ENCODE measurements around the gene TP53TG5. TPM values are rescaled to one million over a fixed set of nuclear protein-coding genes. Genes with fewer than 3 reads are reported as not detected.

The TP53TG5 gene
- total and polyA plus RNA-seq, 2 of the 8 experiments (the other 6 are each of a cell fraction or from before 2014, with no cell fraction given), result not detected

GRCh38 chr20:45367126-45367525, 11.0 kb downstream of the TP53TG5 start:
- H3K79me2 ChIP-seq (ENCODE audit: control insufficient read depth in 1 of 2, insufficient read depth in 2 of 2, low read length in 2 of 2), result peaks cover 0 to 13% of the 10 kb centered on the region in 2 experiments; a peak in 2 of 4 replicates
- H3K56ac ChIP-seq (replicated peaks; ENCODE audit: insufficient read length, low read depth, low read length), result no peak overlapping the region
- peaks cover 7% of the 10 kb centered on the region for H3K23me2 ChIP-seq (ENCODE audit: low read depth, low read length)
- H3K9me3 ChIP-seq (ENCODE audit: insufficient read depth in 2 of 2, low read depth in 1 of 2, low read length in 1 of 2), result no peaks in the 10 kb centered on the region
- no peak overlapping the region for H2BK5ac ChIP-seq (ENCODE audit: low read depth, low read length)
- H3K9ac ChIP-seq (replicated peaks in 1 of 4; ENCODE audit: extremely low read depth in 1 of 4, low read depth in 3 of 4, low read length in 3 of 4), result no peak overlapping the region
- no peak overlapping the region for H2AK5ac ChIP-seq (ENCODE audit: low read depth, low read length)
- H3K4ac ChIP-seq (replicated peaks; ENCODE audit: insufficient read length, low read depth, low read length), result no peak overlapping the region
- no peak overlapping the region for H3K23ac ChIP-seq (ENCODE audit: insufficient read length)
- H2BK120ac ChIP-seq (replicated peaks; ENCODE audit: low read depth, low read length), result no peak overlapping the region
- FAIRE-seq (no peak), DNase-seq (ENCODE audit: low read depth in 1 of 2, low spot score in 2 of 2) (no peak)
- no peak overlapping the region for H2AFZ ChIP-seq (ENCODE audit: low read length)
- H2BK20ac ChIP-seq (ENCODE audit: low read length), result no peak overlapping the region
- peaks cover 6% of the 10 kb centered on the region; the same call in 1 of the 2 replicates for H3K79me1 ChIP-seq (ENCODE audit: low read depth, low read length)
- ChIA-PET POLR2A (ENCODE audit: partially characterized antibody) (interaction anchor here (1.3 to 1.4 kb wide), 2 partner anchors 9 to 49 kb away, joined by 3 read pairs; partner anchors contain the start of gene PIGT), CTCF (ENCODE audit: partially characterized antibody) (interaction anchor here (0.8 to 11.9 kb wide), 8 partner anchors 10 to 83 kb away, joined by 3 to 186 read pairs (median 4); no protein-coding TSS in a partner anchor)
- H3K14ac ChIP-seq (ENCODE audit: insufficient read length), result no peak overlapping the region
- no peak overlapping the region for H3K18ac ChIP-seq (ENCODE audit: extremely low read depth, low read length)
- no peak overlapping the region for H4K8ac ChIP-seq (ENCODE audit: extremely low read depth, insufficient read depth, low read length)
- no peak overlapping the region for H3K4me2 ChIP-seq (ENCODE audit: insufficient read depth in 1 of 2, low read depth in 2 of 2, low read length in 2 of 2)
- no peak overlapping the region for H3K4me3 ChIP-seq (ENCODE audit: extremely low read depth in 1 of 4, insufficient read depth in 2 of 4, low read depth in 3 of 4, low read length in 4 of 4)
- no peak overlapping the region for H3K27ac ChIP-seq (ENCODE audit: low read depth, low read length)
- peaks cover 1 to 7% (median 5%) of the 10 kb centered on the region in 4 experiments; a peak in 6 of 7 replicates for H3K4me1 ChIP-seq (replicated peaks in 1 of 4; ENCODE audit: control insufficient read depth in 3 of 4, insufficient read depth in 4 of 4, low read length in 3 of 4)
- no peak overlapping the region for H2BK15ac ChIP-seq (ENCODE audit: low read length)
- no peaks in the 10 kb centered on the region for H3K27me3 ChIP-seq (replicated peaks in 1 of 4; ENCODE audit: control insufficient read depth in 3 of 4, extremely low read depth in 1 of 4, insufficient read depth in 3 of 4, low read length in 3 of 4)
- peaks cover 0 to 8% of the 10 kb centered on the region in 2 experiments for H4K20me1 ChIP-seq (replicated peaks in 1 of 2; ENCODE audit: control insufficient read depth in 1 of 2, insufficient read depth in 2 of 2, low read length in 2 of 2)
- H4K91ac ChIP-seq (replicated peaks; ENCODE audit: insufficient read length, low read length), result no peak overlapping the region
- no peak overlapping the region for H2BK12ac ChIP-seq (ENCODE audit: low read depth, low read length)
- H3K36me3 ChIP-seq (ENCODE audit: control insufficient read depth in 2 of 4, insufficient read depth in 4 of 4, low read length in 3 of 4), result peaks cover 3 to 12% (median 6%) of the 10 kb centered on the region in 4 experiments; a peak in 6 of 8 replicates
- no peak overlapping the region for H4K5ac ChIP-seq (ENCODE audit: insufficient read length, low read depth, low read length)
- no peak for TF ChIP-seq CTBP2 (IDR thresholded peaks at IDR 0.05; ENCODE audit: borderline replicate concordance, insufficient read depth, insufficient read length, low read length)

Measured in H1 (cell line).